NOMO-1 treated with DMSO at 0.1 percent for 48 hours (cell line): ENCODE results near the gene EPHA8.

Experiments used
- DNase-seq: peaks from one replicate; lab custom pipeline; 2025; ENCODE audit not compliant: unreplicated experiment; lab: John Stamatoyannopoulos, UW

EPHA8 gene

DNA sequence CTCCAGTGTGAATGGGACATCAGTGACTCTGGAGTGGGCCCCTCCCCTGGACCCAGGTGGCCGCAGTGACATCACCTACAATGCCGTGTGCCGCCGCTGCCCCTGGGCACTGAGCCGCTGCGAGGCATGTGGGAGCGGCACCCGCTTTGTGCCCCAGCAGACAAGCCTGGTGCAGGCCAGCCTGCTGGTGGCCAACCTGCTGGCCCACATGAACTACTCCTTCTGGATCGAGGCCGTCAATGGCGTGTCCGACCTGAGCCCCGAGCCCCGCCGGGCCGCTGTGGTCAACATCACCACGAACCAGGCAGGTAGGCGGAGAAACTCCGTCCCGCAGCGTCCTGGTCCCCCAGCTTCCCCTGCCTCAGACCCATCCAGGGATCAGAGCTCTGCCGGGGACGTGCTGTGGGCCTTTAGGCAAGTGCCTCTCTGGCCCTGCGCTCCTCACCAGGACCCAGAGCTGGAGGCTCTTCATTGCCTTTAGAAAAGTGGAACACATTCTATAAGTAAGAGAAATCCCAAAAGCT is 25.7 kb downstream of the EPHA8 start:
- no peak for DNase-seq

DNA sequence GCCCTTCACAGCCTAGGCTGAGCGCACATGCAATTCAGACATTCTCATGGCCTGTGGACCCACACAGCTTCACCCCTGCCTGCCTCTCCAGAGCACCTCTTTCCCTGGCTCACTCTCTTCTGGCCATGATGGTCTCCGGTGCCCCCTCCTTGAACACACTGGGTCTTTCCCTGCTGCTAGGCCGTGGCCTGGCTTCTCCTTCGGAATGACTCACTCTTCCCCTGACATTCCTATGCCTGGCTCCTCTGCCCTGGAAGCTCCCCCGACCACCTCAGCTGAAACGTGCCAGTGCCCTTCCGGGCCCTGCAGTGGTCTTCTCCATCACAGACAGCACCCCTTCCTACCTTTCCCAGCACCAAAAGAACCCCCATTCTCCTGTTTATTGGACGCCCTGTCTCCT is 28.3 kb downstream of the EPHA8 start:
- DNase-seq, result no peak

DNA sequence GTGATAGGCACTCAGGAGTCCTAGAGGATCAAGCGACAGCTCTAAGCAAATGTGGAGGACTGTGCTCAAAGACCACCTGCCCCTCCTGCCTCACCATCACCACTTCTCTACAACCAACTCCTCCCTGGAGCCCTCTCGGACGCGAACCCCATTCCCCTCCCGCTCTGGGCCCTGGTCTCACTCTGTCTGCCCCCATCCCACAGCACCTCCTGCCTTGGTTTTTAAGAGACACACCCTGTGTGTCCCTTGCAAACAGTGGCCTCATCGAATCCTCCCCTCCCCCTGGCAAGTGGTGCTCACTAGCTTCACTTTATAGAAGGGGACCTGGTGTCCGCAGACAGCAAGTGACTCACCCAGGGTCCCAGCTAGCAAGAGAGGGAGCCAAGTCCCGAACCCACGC is 28.8 kb downstream of the EPHA8 start:
- DNase-seq, result no peak

DNA sequence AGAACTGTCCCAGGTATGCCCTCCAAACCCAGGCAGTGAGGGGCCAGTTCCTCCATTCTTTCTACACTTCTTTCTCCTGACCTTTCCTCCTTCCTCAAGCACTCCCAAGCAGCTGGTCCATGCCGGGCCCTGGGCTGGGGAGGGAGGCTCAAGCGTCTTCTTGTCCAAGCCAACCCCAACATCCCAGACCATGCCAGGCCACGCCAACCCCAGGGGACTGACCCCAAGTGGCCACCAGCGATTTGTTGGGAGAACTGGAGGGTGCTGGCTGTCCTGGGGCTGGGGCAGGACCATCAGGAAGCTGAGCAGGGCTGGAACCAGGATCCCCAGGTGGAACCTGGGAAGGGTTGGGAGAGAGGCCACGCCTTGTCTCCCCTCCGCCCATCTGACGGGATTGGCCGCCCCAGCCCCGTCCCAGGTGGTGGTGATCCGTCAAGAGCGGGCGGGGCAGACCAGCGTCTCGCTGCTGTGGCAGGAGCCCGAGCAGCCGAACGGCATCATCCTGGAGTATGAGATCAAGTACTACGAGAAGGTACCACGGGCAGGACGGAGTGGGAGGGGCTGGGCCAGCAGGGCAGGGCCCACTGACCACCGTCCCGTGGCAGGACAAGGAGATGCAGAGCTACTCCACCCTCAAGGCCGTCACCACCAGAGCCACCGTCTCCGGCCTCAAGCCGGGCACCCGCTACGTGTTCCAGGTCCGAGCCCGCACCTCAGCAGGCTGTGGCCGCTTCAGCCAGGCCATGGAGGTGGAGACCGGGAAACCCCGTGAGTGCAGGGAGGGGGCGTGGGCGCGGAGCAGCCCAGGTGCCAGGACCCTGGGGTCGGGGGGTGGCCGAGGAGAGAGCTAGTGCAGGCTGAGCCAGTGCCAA is 29.9 kb downstream of the EPHA8 start:
- DNase-seq, result no peak

DNA sequence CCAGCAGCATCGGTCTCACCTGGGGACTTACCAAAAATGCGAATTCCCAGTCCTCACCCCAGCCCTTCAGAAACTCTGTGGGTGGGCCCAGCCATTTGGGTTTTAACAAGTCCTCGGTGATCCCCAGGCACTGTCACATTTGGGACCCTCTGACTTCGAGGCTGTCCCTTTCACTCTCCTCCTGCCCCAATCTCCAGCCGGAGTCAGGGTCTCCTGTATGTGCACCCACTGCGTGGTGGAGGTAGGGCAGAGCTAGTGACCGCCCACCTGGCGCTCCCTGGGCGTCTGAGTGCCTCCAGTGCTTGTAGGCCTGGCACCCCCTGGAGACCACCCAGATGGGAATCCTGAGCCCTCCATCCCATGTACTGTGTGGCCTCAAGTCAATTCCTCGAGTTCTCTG is 31.1 kb downstream of the EPHA8 start:
- no peak for DNase-seq

DNA sequence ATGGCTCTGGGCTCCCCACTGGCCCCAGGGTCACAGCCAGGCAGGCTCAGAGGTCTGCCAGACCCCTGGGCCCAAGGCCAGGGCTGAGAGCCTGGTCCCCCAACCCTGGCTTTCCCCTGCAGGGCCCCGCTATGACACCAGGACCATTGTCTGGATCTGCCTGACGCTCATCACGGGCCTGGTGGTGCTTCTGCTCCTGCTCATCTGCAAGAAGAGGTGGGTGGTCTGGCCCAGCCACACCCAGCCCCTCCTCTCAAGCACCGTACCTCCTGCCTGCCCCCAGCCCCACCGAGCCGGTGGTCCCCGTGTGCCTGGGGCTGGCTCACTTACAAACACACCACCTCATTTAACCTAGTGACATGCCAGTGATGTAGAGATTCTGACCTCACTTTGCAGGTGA is 31.8 kb downstream of the EPHA8 start:
- no peak for DNase-seq

DNA sequence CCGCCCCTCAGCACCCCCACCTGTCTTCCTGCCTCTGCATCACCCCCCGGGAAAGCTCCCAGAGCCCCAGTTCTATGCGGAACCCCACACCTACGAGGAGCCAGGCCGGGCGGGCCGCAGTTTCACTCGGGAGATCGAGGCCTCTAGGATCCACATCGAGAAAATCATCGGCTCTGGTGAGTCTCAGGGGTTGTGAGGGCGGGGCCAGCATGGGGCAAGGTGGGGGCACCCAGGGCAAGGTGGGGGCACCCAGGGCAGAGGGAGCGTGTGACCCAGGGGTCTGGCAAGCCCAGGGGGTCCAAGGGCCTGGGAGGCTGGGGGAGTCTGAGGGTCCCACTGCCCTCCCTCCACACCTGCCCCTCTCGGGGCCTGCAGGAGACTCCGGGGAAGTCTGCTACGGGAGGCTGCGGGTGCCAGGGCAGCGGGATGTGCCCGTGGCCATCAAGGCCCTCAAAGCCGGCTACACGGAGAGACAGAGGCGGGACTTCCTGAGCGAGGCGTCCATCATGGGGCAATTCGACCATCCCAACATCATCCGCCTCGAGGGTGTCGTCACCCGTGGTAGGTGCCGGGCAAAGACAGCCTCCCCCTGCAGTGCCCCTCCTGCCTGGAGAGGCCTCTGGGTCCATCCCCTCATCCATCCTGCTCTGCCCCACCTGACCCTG is 34.1 kb downstream of the EPHA8 start:
- no peak for DNase-seq

DNA sequence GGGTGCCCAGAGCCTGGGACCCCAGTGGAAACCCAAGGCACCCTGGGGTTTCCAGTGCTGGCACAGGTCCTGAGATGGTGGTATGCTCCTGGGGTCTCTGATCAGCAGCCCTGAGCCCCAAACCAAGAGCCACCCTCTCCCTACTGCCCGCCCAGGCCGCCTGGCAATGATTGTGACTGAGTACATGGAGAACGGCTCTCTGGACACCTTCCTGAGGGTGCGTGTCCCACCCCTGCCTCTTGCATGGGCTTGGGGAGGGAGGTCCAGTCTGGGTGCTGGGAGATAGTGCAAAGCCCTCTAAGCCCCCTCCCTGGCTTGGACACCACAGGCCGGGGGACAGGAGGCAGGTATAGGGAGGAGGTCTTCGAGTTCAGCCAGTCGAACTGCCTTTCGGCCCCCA is 34.7 kb downstream of the EPHA8 start:
- DNase-seq, result no peak

DNA sequence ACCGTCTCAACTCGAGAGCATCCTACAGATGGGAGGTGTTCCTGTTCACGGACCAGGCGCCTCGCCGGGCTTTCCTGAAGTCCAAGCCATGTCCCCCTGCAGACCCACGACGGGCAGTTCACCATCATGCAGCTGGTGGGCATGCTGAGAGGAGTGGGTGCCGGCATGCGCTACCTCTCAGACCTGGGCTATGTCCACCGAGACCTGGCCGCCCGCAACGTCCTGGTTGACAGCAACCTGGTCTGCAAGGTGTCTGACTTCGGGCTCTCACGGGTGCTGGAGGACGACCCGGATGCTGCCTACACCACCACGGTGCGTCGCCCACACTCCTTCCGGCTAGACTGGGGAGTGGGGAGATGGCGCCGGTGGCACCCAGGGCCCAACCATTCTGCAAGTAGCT is 35.4 kb downstream of the EPHA8 start:
- no peak for DNase-seq

DNA sequence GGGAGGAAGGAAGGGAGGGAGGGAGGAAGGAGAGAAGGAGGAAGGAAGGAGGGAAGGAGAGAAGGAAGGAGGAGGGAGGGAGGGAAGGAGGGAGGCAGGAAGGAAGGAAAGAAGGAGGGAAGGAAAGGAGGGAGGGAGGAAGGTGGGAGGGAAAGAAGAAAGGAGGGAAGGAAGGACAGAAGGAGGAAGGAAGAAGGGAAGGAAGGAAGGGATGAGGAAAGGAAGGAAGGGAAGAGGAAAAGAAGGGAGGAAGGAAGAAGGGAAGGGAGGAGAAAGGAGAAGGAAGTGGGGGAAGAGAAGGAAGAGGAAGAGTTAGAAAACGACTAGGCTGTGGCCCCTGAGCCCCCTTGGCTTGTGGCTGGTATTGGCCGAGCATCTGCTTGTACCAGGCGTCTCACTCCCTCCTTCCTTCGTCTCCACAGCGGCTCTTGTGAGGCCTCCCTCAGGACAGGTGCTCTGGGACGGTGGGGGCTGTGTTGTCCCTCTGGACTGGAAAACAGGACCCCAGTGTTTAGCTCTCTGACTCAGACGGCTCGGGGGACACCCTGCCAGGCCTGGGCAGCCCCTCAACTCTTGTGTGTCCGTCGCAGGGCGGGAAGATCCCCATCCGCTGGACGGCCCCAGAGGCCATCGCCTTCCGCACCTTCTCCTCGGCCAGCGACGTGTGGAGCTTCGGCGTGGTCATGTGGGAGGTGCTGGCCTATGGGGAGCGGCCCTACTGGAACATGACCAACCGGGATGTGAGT is 37.0 kb downstream of the EPHA8 start:
- no peak for DNase-seq

DNA sequence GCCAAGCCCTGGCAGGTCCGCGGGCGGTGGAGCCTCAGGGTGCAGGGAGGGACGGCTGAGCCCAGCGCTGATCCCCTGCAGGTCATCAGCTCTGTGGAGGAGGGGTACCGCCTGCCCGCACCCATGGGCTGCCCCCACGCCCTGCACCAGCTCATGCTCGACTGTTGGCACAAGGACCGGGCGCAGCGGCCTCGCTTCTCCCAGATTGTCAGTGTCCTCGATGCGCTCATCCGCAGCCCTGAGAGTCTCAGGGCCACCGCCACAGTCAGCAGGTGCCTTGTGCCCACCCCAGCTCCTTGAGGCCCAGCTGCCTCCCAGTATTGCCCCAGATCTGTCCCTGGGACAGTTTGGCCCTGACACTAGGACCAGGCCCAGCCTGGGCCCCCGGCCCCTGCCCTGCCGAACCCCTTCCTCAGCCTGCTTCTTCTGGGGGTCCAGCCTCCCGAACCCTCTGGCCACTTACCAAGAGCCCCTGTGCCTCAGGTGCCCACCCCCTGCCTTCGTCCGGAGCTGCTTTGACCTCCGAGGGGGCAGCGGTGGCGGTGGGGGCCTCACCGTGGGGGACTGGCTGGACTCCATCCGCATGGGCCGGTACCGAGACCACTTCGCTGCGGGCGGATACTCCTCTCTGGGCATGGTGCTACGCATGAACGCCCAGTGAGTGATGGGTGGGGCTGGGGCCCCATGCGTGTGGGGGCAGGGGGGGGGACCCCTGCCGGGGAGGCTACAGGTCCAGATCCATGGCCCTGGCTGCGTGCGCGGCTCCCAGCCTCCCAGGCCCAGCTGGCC is 37.7 kb downstream of the EPHA8 start:
- no peak for DNase-seq

DNA sequence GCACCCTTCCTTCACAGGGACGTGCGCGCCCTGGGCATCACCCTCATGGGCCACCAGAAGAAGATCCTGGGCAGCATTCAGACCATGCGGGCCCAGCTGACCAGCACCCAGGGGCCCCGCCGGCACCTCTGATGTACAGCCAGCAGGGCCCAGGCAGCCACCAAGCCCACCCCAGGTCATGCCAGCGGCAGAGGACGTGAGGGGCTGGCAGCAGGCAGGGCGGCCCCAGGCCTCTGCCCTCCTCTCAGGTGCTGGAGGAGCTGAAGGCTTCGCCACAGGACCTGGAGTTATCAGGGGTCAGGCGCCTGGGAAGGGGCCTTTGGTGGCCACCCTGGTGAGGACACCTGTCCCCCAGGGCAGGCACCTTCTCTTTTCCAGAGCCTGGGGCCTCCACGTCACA is 38.3 kb downstream of the EPHA8 start:
- DNase-seq, result no peak

DNA sequence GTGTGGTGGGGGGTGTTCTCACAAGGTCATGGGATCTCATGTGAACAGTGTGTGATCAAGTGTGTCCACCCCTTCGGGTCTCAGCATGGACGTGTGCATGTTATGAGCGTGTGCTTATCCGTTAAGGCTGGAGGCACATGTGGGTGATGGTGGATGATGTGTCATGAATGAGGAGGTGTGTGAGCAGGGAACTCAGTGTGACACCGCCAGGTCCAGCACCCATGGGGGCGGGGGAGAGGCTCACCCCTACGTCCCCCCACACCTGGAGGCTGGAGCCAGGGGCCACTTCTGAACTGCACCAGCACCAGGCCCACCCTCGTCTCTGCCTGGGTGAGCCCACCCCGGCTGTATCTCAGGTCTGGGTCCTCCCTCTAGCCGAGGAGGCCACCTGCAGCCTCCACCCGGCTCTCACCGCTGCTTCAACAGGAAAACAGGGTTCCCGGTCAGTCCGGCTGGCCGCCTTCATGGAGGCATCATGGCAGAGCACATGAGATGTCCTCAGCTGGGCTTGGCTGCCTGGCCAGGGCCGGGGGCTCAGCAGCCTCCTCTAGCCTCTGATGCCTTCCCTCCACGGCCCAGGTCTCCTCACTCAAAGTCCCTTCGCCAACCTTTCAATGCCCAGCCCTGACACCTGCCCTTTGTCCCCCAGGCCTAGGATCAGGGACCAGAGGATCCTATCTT is 38.9 kb downstream of the EPHA8 start:
- no peak for DNase-seq

DNA sequence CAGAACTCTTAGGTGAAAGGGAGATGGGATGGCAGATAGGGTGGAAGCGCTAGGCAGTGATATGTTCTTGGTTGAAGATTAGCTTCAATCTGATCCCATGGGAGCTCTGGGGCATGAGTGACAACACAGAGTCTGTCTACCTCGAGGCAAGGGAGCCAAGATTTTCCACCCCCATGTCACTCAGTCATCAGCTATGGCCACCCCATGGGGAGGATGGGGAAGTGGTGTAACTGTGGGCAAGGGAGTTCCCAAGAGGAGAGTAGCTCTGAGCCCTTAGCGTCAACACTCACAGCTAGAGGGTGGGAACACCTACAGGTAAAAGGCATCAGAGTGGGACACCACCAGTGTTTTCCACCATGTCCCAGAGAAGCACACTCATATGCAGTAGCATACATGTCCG is 42.9 kb downstream of the EPHA8 start:
- no peak for DNase-seq

DNA sequence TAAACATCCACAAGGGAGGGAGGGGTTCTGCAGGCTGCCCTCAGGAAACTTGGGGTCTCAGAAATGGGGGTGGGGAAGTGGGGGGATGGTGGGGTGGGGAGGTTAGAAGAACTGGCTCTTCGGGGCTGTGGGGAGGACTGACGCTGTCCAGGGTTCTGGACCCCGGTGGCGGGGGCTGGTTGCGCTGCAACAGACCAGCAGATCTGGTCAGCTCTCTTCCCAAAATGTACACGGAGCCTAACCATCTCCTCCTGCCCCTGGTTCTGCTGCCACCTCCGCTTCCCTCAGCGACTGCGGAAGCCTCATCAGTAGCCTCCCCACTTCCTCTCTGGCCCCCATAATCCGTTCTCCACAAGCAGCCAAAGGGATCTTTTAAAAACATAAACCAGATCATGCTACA is 43.9 kb downstream of the EPHA8 start:
- no peak for DNase-seq

DNA sequence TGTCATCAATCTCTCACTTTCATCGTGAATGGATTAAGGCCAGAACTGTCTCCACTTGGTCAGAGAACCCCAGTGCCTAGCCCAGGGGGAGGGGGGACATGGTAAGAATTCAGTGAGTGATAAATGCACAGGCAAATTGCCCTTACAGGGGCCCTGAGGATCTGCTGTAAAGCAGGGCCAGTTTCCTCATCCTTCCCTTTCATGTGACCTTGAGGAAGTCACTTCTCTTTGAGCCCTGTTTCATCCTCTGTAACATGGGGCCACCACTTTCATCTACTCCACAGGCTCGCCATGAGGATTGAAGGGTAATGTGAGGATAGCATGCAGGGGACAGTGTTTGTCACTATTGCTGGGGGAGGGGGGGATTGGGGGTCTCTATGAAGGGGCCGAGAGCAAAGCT is 45.1 kb downstream of the EPHA8 start:
- no peak for DNase-seq

DNA sequence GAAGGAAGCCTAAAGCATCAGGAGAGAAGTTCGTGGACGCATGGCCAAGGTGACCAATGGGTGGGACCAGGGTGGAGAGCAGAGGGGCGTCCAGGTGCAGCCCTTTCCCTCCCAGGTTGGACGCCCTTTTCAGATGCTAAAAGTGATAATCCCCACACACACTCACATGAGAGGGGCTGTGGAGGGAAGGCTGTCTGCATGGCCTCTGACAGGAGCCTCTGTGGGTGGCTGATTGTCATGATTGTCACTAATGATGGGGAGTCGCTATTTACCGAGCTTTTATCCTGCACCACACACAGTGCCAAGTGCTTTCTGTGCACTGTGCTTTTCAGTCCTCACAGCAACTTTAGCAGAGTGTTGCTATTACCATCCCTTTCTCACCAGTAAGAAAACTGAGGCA is 46.0 kb downstream of the EPHA8 start:
- no peak for DNase-seq

DNA sequence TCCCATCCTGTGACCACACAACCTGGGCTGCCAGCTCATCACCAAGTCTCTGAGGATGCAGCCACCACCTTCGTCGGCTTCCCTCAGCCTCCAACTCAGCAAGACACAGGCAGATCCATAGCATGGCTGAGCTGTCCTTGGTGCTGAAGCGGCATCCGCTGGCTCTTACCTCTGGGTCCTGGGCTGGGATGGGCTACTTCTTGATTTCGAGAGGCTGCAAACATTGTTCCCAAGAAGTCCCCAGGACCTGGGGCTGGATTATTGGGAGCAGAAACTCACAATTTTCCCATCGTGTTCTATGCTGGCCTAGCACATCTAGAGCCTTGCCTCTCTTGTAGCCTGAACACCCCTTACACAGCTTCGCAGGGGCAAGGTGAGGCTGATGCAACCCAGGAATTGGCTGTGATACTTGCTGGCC is 48.2 kb downstream of the EPHA8 start:
- peak; percentile 31 for DNase-seq

DNA sequence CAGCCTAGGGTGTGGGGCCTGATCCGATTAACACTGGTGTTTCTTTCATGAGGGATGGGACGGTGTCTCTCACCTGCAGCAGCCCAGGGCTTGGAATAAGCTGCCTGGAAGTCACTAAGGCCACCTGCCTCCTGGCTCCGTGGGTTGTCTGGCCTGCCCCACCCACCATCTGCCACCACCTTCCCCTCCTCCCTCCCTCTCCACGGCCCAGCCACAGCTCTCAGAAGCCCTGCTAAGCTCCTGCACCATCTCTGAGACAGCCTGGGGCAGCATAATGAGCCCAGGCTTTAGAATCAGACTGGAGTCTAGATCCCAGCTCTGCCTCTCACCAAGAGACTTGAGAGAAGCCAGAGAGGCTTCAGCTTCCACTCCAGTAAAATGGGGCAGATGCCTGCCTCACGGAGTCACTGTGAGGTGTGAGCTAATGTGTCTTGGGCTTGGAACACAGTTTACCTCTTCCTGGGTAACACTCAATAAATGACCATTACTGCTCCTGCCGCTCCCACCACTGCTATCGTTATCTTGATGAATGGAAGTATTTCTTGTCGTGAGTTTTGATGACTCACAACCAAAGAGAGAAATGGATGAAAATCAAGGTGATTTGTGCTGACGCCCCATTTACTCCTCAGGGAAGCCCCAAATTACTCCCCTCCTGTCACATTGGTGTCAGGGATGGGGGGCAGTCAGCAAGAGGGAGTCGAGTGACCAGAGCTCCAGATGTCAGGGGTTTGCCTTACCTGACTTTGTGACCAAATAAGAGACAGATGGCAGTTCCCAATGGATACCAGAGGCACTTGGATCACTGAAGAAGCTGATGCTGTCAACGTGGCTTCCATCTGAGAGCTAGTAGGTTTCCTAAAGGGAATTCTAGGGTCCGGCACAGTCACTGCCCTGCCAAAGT is 49.6 kb downstream of the EPHA8 start:
- no peak for DNase-seq
